GM23248 (cell line): ENCODE data around the gene GSTO2. TPM values are rescaled to one million over a fixed set of nuclear protein-coding genes. Genes with fewer than 3 reads are reported as not detected.

ENCODE experiments used
- DNase-seq: peaks from one replicate; pipeline ENCODE4 v3.0.0-alpha.2; 2015
- H2AFZ ChIP-seq: fragments of 200-600 bp; sonication (generic); 2 replicates; pipeline ENCODE4 v1.6.1; 2016; ENCODE audit warnings: antibody characterized with exemption
- H3F3A ChIP-seq: fragments of 200-600 bp; sonication (generic); 2 replicates; pipeline ENCODE4 v1.6.1; 2016; ENCODE audit warnings: mild to moderate bottlenecking, antibody characterized with exemption, mixed run types; ENCODE audit not compliant: insufficient read depth
- H3K27ac ChIP-seq: fragments of 200-600 bp; sonication (generic); 2 replicates; pipeline ENCODE4 v1.5.1; 2016; ENCODE audit warnings: mild to moderate bottlenecking
- H3K27me3 ChIP-seq: fragments of 200-600 bp; sonication (generic); replicated peaks from 2 replicates; pipeline ENCODE4 v1.6.1; 2016; ENCODE audit warnings: mild to moderate bottlenecking; ENCODE audit not compliant: insufficient read depth
- H3K36me3 ChIP-seq: fragments of 200-600 bp; sonication (generic); 2 replicates; pipeline ENCODE4 v1.6.1; 2016; ENCODE audit warnings: low read depth, mild to moderate bottlenecking
- H3K4me1 ChIP-seq: fragments of 200-600 bp; sonication (generic); 2 replicates; pipeline ENCODE4 v1.6.1; 2016; ENCODE audit warnings: mild to moderate bottlenecking; ENCODE audit not compliant: insufficient read depth
- H3K4me2 ChIP-seq: fragments of 200-600 bp; sonication (generic); one replicate; pipeline ENCODE4 v1.6.1; 2016; ENCODE audit warnings: mild to moderate bottlenecking; ENCODE audit not compliant: unreplicated experiment
- H3K4me3 ChIP-seq: fragments of 200-600 bp; sonication (generic); 2 replicates; pipeline ENCODE4 v1.5.1; 2016; ENCODE audit warnings: mild to moderate bottlenecking
- H3K79me2 ChIP-seq: fragments of 200-600 bp; sonication (generic); 2 replicates; pipeline ENCODE4 v1.6.1; 2016; ENCODE audit warnings: mild to moderate bottlenecking; ENCODE audit not compliant: insufficient read depth
- H3K9ac ChIP-seq: fragments of 200-600 bp; sonication (generic); 2 replicates; pipeline ENCODE4 v1.6.1; 2016; ENCODE audit warnings: mild to moderate bottlenecking
- H3K9me2 ChIP-seq: fragments of 200-600 bp; sonication (generic); 2 replicates; pipeline ENCODE4 v1.6.1; 2016; ENCODE audit warnings: mixed run types, mild to moderate bottlenecking, moderate library complexity; ENCODE audit not compliant: insufficient read depth
- H3K9me3 ChIP-seq: fragments of 200-600 bp; sonication (generic); one replicate; pipeline ENCODE4 v1.6.1; 2017; ENCODE audit warnings: low read depth
- H4K20me1 ChIP-seq: fragments of 200-600 bp; sonication (generic); 2 replicates; pipeline ENCODE4 v1.6.0; 2016; ENCODE audit not compliant: insufficient read depth
- EZH2 ChIP-seq: fragments of 200-600 bp; sonication (generic); IDR thresholded peaks from 2 replicates; pipeline ENCODE4 v1.6.1; 2018; ENCODE audit warnings: antibody characterized with exemption, mild to moderate bottlenecking; ENCODE audit not compliant: insufficient read depth, poor library complexity, severe bottlenecking
- EZH2phosphoT487 ChIP-seq: fragments of 200-600 bp; sonication (generic); IDR thresholded peaks from 2 replicates; pipeline ENCODE4 v1.6.1; 2018; ENCODE audit warnings: antibody characterized with exemption, moderate library complexity, mild to moderate bottlenecking, low read depth; ENCODE audit not compliant: insufficient read depth
- WGBS, 2 experiments: methylation state at CpG; one replicate each; pipeline ENCODE4 v1.1.6; 2015 to 2017; ENCODE audit warnings: low lambda C conversion rate in 2 of 2, low coverage in 1 of 2; ENCODE audit errors: missing lambda C conversion rate in 2 of 2; 5-methylcytosine and 5-hydroxymethylcytosine counted together
- in situ Hi-C: fragments of 300-500 bp; cut with MboI; formaldehyde crosslinking; loops from 2 replicates; pipeline ENCODE4 v1.15.0; 2020
- polyA plus RNA-seq: library from polyadenylated mRNA; unstranded; fragments of >200 nt; fragmentation: Nextera tagmentation; extraction: Ambion mirVana; gene quantifications from 2 replicates; pipeline ENCODE4 v1.2.1, GENCODE V29; 2016
- total RNA-seq: library from RNA; depleted of rRNA; stranded (reverse); fragments of >200 nt; shearing (Covaris generic); gene quantifications from 2 replicates; pipeline ENCODE4 v1.2.3, GENCODE V29; 2014

Gene GSTO2
- total and polyA plus RNA-seq, 2 experiments from 2014 or later: 1.1 to 2.2 TPM

DNA sequence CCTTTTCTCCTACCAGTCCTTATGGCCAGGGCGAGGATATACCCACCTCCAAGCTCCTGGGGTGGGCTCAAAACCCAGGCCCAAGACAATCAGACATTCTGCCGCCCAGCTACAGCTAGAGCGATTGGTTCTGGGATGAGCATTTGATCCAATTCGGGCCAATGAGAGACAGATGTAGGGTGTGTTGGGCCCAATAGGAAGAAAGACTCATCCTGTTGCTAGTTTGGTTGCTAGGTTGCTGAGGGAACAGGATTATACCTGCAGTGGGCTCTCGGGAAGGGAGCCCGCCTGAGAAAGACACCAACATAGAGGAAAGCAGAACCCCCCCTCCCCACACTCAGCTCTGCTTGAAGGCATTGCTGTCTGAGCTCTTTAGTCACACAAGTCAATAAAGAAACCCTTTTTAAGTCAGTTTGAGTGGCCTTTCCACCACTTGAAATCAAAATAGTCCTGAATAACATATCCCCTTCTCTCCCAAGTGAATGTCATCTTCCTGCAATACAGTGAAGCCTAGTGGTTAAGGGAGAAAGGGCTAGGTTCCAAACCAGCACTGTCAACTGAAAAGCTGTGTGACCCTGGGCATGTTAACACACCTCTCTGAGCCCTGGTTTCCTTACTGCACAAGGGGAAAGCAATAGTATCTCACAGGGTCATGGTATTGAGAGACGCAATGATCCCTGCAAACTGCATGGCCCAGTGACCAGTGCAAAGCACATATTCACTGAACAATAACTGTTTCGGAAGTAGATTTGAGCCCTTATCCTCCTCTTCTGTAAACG lies 47.5 kb downstream of the GSTO2 start:
- DNase-seq: no peak
- Histone ChIP-seq H3K4me2 (peak overlapping the region; percentile 46), H3K4me1 (peaks cover 29% of the 10 kb centered on the region), H3K9me2 (no peaks in the 10 kb centered on the region), H3K79me2 (peaks cover 100% of the 10 kb centered on the region), H3K27me3 (no peaks in the 10 kb centered on the region), H4K20me1 (no peaks in the 10 kb centered on the region), H3F3A (peaks cover 22% of the 10 kb centered on the region), H3K9me3 (no peaks in the 10 kb centered on the region), H3K9ac (peak overlapping the region; percentile 53), H3K36me3 (peaks cover 8% of the 10 kb centered on the region; the same call in 1 of the 2 replicates), H3K4me3 (peak overlapping the region; percentile 21; the same call in 1 of the 2 replicates), H3K27ac (peak overlapping the region; percentile 70), H2AFZ (no peak overlapping the region)
- in situ Hi-C loops: no loop called here
- no peak for TF ChIP-seq EZH2
- TF ChIP-seq EZH2phosphoT487: no peak
- 82 to 84% methylated on average over 9 of the region's 9 CpGs for WGBS, 2 experiments

DNA sequence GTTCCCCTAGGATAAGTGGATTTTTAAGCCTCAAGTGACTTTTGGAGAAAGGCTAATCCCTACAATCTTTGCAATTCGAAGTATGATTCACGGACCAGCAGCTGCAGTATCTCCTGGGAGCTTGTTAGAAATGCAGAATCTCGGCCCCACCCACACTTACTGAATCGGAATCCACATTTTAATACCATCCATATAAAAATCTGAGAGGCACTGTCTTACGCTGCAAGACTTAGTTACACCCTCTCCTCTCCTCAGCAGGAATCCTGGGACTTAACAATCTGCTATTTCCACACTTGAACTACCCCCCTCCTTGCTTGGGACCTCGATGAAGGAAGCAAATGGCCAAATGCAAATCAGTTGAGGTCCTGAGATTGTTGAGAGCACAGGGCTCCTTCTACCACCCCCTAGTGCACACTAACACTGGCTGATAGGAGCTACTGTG lies 48.3 kb downstream of the GSTO2 start:
- 3 to 4% methylated on average over 6 of the region's 6 CpGs for WGBS, 2 experiments
- peak; percentile 88 for DNase-seq
- no peaks in the 10 kb centered on the region for H3K9me2 ChIP-seq
- peak overlapping the region; percentile 70 for H3K27ac ChIP-seq
- TF ChIP-seq EZH2phosphoT487: no peak
- no peak for TF ChIP-seq EZH2
- H2AFZ ChIP-seq: no peak overlapping the region
- in situ Hi-C loops: no loop called here
- no peaks in the 10 kb centered on the region for H4K20me1 ChIP-seq
- peak overlapping the region; percentile 53 for H3K9ac ChIP-seq
- peaks cover 100% of the 10 kb centered on the region for H3K79me2 ChIP-seq
- peaks cover 5% of the 10 kb centered on the region; the same call in 1 of the 2 replicates for H3K36me3 ChIP-seq
- H3K4me3 ChIP-seq: peak overlapping the region; percentile 21; the same call in 1 of the 2 replicates
- H3F3A ChIP-seq: peaks cover 18% of the 10 kb centered on the region
- no peaks in the 10 kb centered on the region for H3K27me3 ChIP-seq
- H3K9me3 ChIP-seq: no peaks in the 10 kb centered on the region
- H3K4me1 ChIP-seq: peaks cover 29% of the 10 kb centered on the region
- H3K4me2 ChIP-seq: peak overlapping the region; percentile 46

DNA sequence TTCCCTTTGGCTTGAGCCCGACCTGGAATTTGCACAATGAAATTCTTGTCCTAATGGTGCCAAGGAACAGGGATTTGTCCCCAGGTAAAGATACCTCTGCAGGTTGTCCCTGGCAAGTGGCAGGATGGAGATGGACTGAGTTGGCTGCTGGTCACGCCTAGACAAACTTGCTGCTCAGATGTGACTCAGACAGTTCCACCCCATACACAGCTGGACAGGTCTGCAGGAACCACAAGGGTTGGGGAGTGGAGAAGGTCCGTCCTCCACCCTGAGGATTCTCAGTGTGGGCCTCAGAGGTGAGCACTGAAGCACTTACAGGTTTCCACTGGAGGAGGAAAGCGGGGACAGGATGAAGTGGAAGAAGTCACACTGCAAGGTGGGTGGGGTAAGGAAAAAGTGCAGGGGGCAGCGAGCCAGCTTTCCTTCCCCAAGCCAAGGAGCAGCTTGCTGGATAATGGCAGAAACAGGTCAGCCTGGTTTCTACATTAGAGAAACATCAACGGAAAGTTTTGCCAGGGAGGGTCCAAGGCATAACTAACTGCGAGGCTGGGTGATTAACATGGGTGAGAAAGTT lies 48.8 kb downstream of the GSTO2 start:
- no peaks in the 10 kb centered on the region for H3K9me3 ChIP-seq
- peaks cover 20% of the 10 kb centered on the region for H3F3A ChIP-seq
- peaks cover 29% of the 10 kb centered on the region for H3K4me1 ChIP-seq
- peaks cover 100% of the 10 kb centered on the region for H3K79me2 ChIP-seq
- peak overlapping the region; percentile 53; the same call in 1 of the 2 replicates for H3K9ac ChIP-seq
- no peaks in the 10 kb centered on the region for H3K27me3 ChIP-seq
- H3K4me2 ChIP-seq: peak overlapping the region; percentile 46
- peak overlapping the region; percentile 70 for H3K27ac ChIP-seq
- in situ Hi-C loops: no loop called here
- 86 to 91% methylated on average over 7 of the region's 7 CpGs for WGBS, 2 experiments
- no peak overlapping the region for H3K4me3 ChIP-seq
- H3K36me3 ChIP-seq: peaks cover 5% of the 10 kb centered on the region; the same call in 1 of the 2 replicates
- no peaks in the 10 kb centered on the region for H4K20me1 ChIP-seq
- no peak for DNase-seq
- H3K9me2 ChIP-seq: no peaks in the 10 kb centered on the region
- TF ChIP-seq EZH2phosphoT487 (no peak), EZH2 (no peak)
- no peak overlapping the region for H2AFZ ChIP-seq

DNA sequence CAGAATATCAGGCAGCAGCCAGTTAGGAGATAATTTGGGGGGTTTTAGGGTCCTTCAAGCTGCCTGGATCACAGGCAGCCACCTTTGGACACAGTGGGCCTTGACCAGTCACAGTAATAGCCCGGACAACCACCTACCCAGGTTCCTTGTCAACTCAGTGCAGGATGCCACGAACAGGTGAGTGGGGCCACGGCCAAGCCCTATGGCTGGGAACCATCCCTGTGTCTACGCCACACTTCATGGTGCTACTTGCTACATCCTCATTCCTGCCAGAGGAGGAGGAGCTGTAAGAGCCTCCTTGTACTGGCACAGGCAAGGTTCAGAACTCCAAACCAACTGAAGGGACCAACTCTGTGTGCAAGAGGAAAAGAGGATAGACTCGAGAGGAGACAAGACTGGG lies 49.3 kb downstream of the GSTO2 start:
- Histone ChIP-seq H3K27ac (peak overlapping the region; percentile 70; the same call in 1 of the 2 replicates), H3K4me2 (no peak overlapping the region), H4K20me1 (no peaks in the 10 kb centered on the region), H3K27me3 (no peaks in the 10 kb centered on the region), H2AFZ (no peak overlapping the region), H3K9me3 (no peaks in the 10 kb centered on the region), H3K9me2 (no peaks in the 10 kb centered on the region), H3K36me3 (peaks cover 5% of the 10 kb centered on the region; the same call in 1 of the 2 replicates), H3K4me1 (peaks cover 29% of the 10 kb centered on the region), H3K9ac (no peak overlapping the region), H3K79me2 (peaks cover 100% of the 10 kb centered on the region), H3K4me3 (no peak overlapping the region), H3F3A (peaks cover 23% of the 10 kb centered on the region)
- DNase-seq: no peak
- TF ChIP-seq EZH2 (no peak), EZH2phosphoT487 (no peak)
- WGBS, 2 experiments: 91 to 94% methylated on average over 5 of the region's 5 CpGs
- in situ Hi-C loops: no loop called here
